Keratinocyte (primary cell): Measurements from ENCODE around the gene TRAIP. TPM values are rescaled to one million over a fixed set of nuclear protein-coding genes. Genes with fewer than 3 reads are reported as not detected.
A peak's percentile ranks its signal among the peaks of the same experiment; 100 is the strongest.

ENCODE experiments used
- DNase-seq: peaks from one replicate; pipeline ENCODE4 v3.0.0-alpha.2; 2011; ENCODE audit warnings: low read depth, missing footprints, low spot score
- FAIRE-seq: peaks from 2 replicates; lab custom pipeline; 2011; peaks lifted over from hg19 to GRCh38; lab: Jason Lieb, UNC
- H2AFZ ChIP-seq: 2 replicates; pipeline ENCODE4 v1.6.0; 2012; ENCODE audit warnings: low read length, control low read depth, inconsistent platforms; ENCODE audit not compliant: control insufficient read depth
- H3K27ac ChIP-seq: 2 replicates; pipeline ENCODE4 v1.5.1; 2011; ENCODE audit warnings: low read length; ENCODE audit not compliant: control insufficient read depth, insufficient read depth
- H3K27me3 ChIP-seq: 3 replicates; pipeline ENCODE4 v1.6.0; 2011; ENCODE audit warnings: low read length; ENCODE audit not compliant: control insufficient read depth, insufficient read depth; ENCODE audit errors: extremely low read depth
- H3K36me3 ChIP-seq, 2 experiments: 2 replicates in 1 of 2; 3 replicates in 1 of 2; pipeline ENCODE4 v1.5.1; 2011; ENCODE audit warnings: low read length in 2 of 2, mild to moderate bottlenecking in 1 of 2; ENCODE audit not compliant: control insufficient read depth in 2 of 2, insufficient read depth in 2 of 2; ENCODE audit errors: extremely low read depth in 1 of 2
- H3K4me1 ChIP-seq: 3 replicates; pipeline ENCODE4 v1.5.1; 2011; ENCODE audit warnings: low read length; ENCODE audit not compliant: control insufficient read depth, insufficient read depth; ENCODE audit errors: extremely low read depth
- H3K4me2 ChIP-seq: 3 replicates; pipeline ENCODE4 v1.6.0; 2011; ENCODE audit warnings: low read depth, low read length; ENCODE audit not compliant: control insufficient read depth, insufficient read depth; ENCODE audit errors: extremely low read depth
- H3K4me3 ChIP-seq, 3 experiments: fragments of 200-600 bp in 1 of 3; sonication (generic) in 1 of 3; 2 replicates in 2 of 3; 3 replicates in 1 of 3; pipeline ENCODE4 v1.5.1; 2011 to 2016; ENCODE audit warnings: low read length in 3 of 3, mild to moderate bottlenecking in 3 of 3, control low read depth in 2 of 3, inconsistent platforms in 1 of 3, low read depth in 1 of 3, mixed read lengths in 1 of 3, mixed run types in 1 of 3, moderate library complexity in 1 of 3; ENCODE audit not compliant: control insufficient read depth in 2 of 3, insufficient read depth in 2 of 3; ENCODE audit errors: extremely low read depth in 1 of 3
- H3K79me2 ChIP-seq: 2 replicates; pipeline ENCODE4 v1.6.0; 2012; ENCODE audit warnings: low read length; ENCODE audit not compliant: control insufficient read depth, insufficient read depth
- H3K9ac ChIP-seq: 3 replicates; pipeline ENCODE4 v1.6.0; 2011; ENCODE audit warnings: low read length; ENCODE audit not compliant: control insufficient read depth, insufficient read depth; ENCODE audit errors: extremely low read depth
- H3K9me1 ChIP-seq: 3 replicates; pipeline ENCODE4 v1.6.0; 2011; ENCODE audit warnings: low read length; ENCODE audit not compliant: control insufficient read depth, insufficient read depth; ENCODE audit errors: extremely low read depth
- H3K9me3 ChIP-seq: 2 replicates; pipeline ENCODE4 v1.5.1; 2012; ENCODE audit warnings: low read depth, low read length; ENCODE audit not compliant: control insufficient read depth
- H4K20me1 ChIP-seq: 3 replicates; pipeline ENCODE4 v1.6.0; 2011; ENCODE audit warnings: low read length; ENCODE audit not compliant: control insufficient read depth, insufficient read depth; ENCODE audit errors: extremely low read depth
- CTCF ChIP-seq, 3 experiments: IDR thresholded peaks in 1 of 3; conservative IDR thresholded peaks in 1 of 3; optimal IDR thresholded peaks in 1 of 3; 2 replicates in 2 of 3; 3 replicates in 1 of 3; pipeline versions ENCODE3 to v1.5.1; 2011; ENCODE audit warnings: low read length in 3 of 3, mild to moderate bottlenecking in 3 of 3, moderate library complexity in 2 of 3, control low read depth in 1 of 3, inconsistent platforms in 1 of 3; ENCODE audit not compliant: insufficient read depth in 2 of 3; ENCODE audit errors: extremely low read depth in 1 of 3
- EZH2 ChIP-seq: IDR thresholded peaks from one replicate; pipeline ENCODE4 v1.6.1; 2012; ENCODE audit warnings: inconsistent platforms, mild to moderate bottlenecking, low read length, moderate library complexity
- dilution Hi-C: fragments of 300-500 bp; cut with MboI; formaldehyde crosslinking; loops from one replicate; pipeline ENCODE4 v1.7.0; 2020; ENCODE audit warnings: low sequenced_read_pairs; ENCODE audit not compliant: extremely low pct_ligation_motif_present
- polyA plus RNA-seq, 5 experiments: library from polyadenylated mRNA; depleted of rRNA in 3 of 5; stranded (reverse) in 3 of 5; stranded (forward) in 1 of 5; unstranded in 1 of 5; fragments of >200 nt; gene quantifications; 1 replicate in 1 of 5; 2 replicates in 3 of 5; 3 replicates in 1 of 5; pipeline versions ENCODE4 v1.2.1 to v1.2.3, GENCODE V29; 2011 to 2012; ENCODE audit warnings: missing spikeins in 2 of 5, low read depth in 1 of 5, low replicate concordance in 1 of 5

Gene TRAIP
- polyA plus RNA-seq, 1 donor (not counting 4 experiments of a cell fraction or from before 2014, with no cell fraction given), result 5.8 TPM

DNA sequence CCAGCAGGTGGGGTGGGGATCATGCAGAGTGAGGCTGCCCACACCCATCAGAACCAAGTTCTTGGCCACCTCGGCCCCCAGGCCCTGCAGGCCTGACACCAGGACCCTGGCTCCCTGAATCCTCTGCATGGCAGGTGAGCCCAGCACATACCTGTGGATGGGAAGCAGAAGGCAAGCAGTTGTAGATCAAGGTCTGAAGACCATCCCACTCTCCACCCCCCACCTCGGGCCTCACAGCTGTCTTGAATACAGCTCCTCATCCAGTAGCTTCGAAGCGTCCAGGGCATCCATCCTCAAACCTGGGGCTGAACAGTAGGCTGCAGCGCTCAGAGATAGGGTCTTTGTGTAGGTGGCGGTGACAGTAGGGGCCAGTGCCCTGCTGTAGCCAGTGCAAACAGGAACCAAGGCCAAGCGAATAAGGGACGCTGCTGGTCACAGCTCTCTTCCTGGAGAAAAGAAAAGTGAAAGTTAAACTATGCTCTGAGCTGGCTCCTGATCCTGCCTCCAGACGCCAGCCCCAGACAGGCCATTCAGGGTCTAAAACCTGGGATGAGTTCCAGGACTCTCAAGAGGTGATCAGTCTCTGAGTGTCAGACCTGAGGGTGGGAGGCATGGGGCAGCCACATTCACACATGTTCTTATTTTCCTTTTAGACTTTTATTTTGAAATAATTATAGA lies 42.7 kb downstream of the TRAIP start, which contains the start of gene UBA7:
Gene UBA7, minus strand, starts transcription at position 457 of the 678 bp plus-strand sequence. Its CDS starts 166 bp downstream, at position 291.
- Histone ChIP-seq H3K36me3 (no peaks in the 10 kb centered on the region), H3K27ac (peak within 1 kb of the TSS; percentile 18), H3K9me1 (no peaks in the 10 kb centered on the region), H3K27me3 (no peaks in the 10 kb centered on the region), H4K20me1 (no peaks in the 10 kb centered on the region), H3K4me3 (peak within 1 kb of the TSS; percentile 5 to 54 (median 42)), H2AFZ (peak within 1 kb of the TSS; percentile 77), H3K79me2 (no peaks in the 10 kb centered on the region), H3K4me1 (peaks cover 9% of the 10 kb centered on the region), H3K9ac (peak within 1 kb of the TSS; percentile 39), H3K4me2 (peak within 1 kb of the TSS; percentile 85), H3K9me3 (no peaks in the 10 kb centered on the region)
- no peak for DNase-seq
- peak; percentile 32 for FAIRE-seq
- dilution Hi-C loops, result no loop called here
- TF ChIP-seq CTCF (optimal IDR thresholded peaks at IDR 0.05 in 1 of 3, IDR thresholded peaks at IDR 0.05 in 1 of 3, conservative IDR thresholded peaks at IDR 0.05 in 1 of 3; ENCODE audit: extremely low read depth in 1 of 3, insufficient read depth in 2 of 3, low read length in 3 of 3) (no peak), EZH2 (no peak)

DNA sequence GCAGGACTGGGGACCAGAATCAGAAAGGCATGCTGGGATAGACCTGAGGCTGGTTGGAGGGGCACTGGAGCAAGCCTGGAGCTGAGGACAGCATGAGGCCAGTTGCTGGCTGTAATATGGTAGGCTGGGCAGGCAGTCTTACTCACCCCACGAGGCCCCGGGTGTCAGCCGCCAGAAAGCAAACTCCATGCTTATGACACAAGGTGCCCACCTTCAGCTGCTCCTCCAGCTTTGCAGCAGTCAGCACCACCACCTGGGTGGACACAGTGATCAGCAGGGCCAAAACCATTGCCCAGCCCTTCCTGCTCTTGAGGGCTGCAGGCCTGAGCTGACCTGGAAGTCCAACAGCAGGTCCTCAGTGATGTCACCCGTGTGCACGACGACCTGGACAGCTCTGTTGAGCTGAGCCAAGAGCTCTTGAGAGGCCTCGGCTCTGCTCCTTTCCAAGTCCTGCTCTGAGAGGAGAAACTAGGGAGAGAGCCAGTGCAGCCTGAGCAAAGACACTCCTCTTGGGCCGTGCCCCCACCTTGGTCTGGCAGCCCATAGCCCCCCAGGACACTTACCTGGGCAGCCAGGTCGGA lies 43.4 kb downstream of the TRAIP start:
- Histone ChIP-seq H3K9me1 (no peaks in the 10 kb centered on the region), H4K20me1 (no peaks in the 10 kb centered on the region), H3K9ac (no peak overlapping the region), H2AFZ (peak overlapping the region; percentile 77), H3K36me3 (peaks cover 0 to 3% of the 10 kb centered on the region in 2 experiments), H3K27ac (no peak overlapping the region), H3K4me2 (peak overlapping the region; percentile 85), H3K27me3 (no peaks in the 10 kb centered on the region), H3K9me3 (no peaks in the 10 kb centered on the region), H3K4me1 (peaks cover 12% of the 10 kb centered on the region), H3K4me3 (no peak overlapping the region), H3K79me2 (no peaks in the 10 kb centered on the region)
- FAIRE-seq (no peak), DNase-seq (no peak)
- dilution Hi-C loops, result no loop called here
- no peak for TF ChIP-seq CTCF (optimal IDR thresholded peaks at IDR 0.05 in 1 of 3, IDR thresholded peaks at IDR 0.05 in 1 of 3, conservative IDR thresholded peaks at IDR 0.05 in 1 of 3; ENCODE audit: extremely low read depth in 1 of 3, insufficient read depth in 2 of 3, low read length in 3 of 3)
- no peak for TF ChIP-seq EZH2
